ENCODE measurements around the gene AGFG1. TPM values are rescaled to one million over a fixed set of nuclear protein-coding genes. Genes with fewer than 3 reads are reported as not detected.

Gene AGFG1
- total RNA-seq, 1 donor from 2014 or later, result 125 TPM

- Mint-ChIP-seq H3K27me3 (no peaks in the 10 kb centered on the region), H3K36me3 (ENCODE audit: low read depth) (peaks cover 48% of the 10 kb centered on the region), H3K9me3 (no peaks in the 10 kb centered on the region), H3K4me3 (no peak overlapping the region), H3K4me1 (peaks cover 41% of the 10 kb centered on the region), H3K27ac (no peak overlapping the region)
- intact Hi-C loops (cut with micrococcal nuclease), result loop anchor here (2.0 kb wide), 1 partner anchor 17 kb away; no protein-coding TSS in a partner anchor
- no peak for DNase-seq
- no peak for ATAC-seq (ENCODE audit: low read depth)
- ChIA-PET POLR2A (no interaction called here), CTCF (no interaction called here)
- no peak for TF ChIP-seq CTCF (IDR thresholded peaks at IDR 0.05)
Observed at GRCh38 chr2:227500301-227500630, 28.3 kb downstream of the AGFG1 start.

GRCh38 chr2:227503433-227504406 lies 31.8 kb downstream of the AGFG1 start:
- H3K27ac Mint-ChIP-seq, result no peak overlapping the region

GRCh38 chr2:227504700-227505099 lies 32.7 kb downstream of the AGFG1 start:
- Mint-ChIP-seq H3K4me1 (peaks cover 70% of the 10 kb centered on the region), H3K36me3 (ENCODE audit: low read depth) (peaks cover 34% of the 10 kb centered on the region), H3K27me3 (no peaks in the 10 kb centered on the region), H3K9me3 (no peaks in the 10 kb centered on the region), H3K27ac (no peak overlapping the region), H3K4me3 (no peak overlapping the region)
- CTCF ChIA-PET, result no interaction called here
- no peak for DNase-seq
- POLR2A ChIA-PET, result no interaction called here
- no peak for TF ChIP-seq CTCF (IDR thresholded peaks at IDR 0.05)
- no peak for ATAC-seq (ENCODE audit: low read depth)
- intact Hi-C loops (cut with micrococcal nuclease), result no loop called here

More at GRCh38 chr2:227503433-227504406, 31.8 kb downstream of the AGFG1 start:
- peaks cover 64% of the 10 kb centered on the region for H3K4me1 Mint-ChIP-seq
- ChIA-PET CTCF (no interaction called here), POLR2A (no interaction called here)
- H3K27me3 Mint-ChIP-seq, result no peaks in the 10 kb centered on the region
- H3K4me3 Mint-ChIP-seq, result no peak overlapping the region
- H3K9me3 Mint-ChIP-seq, result no peaks in the 10 kb centered on the region
- DNase-seq, result no peak
- no peak for ATAC-seq (ENCODE audit: low read depth)
- H3K36me3 Mint-ChIP-seq (ENCODE audit: low read depth), result peaks cover 35% of the 10 kb centered on the region
- TF ChIP-seq CTCF (IDR thresholded peaks at IDR 0.05), result no peak
- intact Hi-C loops (cut with micrococcal nuclease), result no loop called here

- ChIA-PET CTCF (no interaction called here), POLR2A (interaction anchor here (0.6 kb wide), 1 partner anchor 12 kb away, joined by 4 read pairs; no protein-coding TSS in a partner anchor)
- peak overlapping the region; percentile 27 for H3K27ac Mint-ChIP-seq
- H3K36me3 Mint-ChIP-seq (ENCODE audit: low read depth), result peaks cover 22% of the 10 kb centered on the region
- peak overlapping the region; percentile 29 for H3K4me3 Mint-ChIP-seq
- H3K27me3 Mint-ChIP-seq, result no peaks in the 10 kb centered on the region
- DNase-seq (no peak), ATAC-seq (ENCODE audit: low read depth) (peak; percentile 45)
- intact Hi-C loops (cut with micrococcal nuclease), result loop anchor here (2.0 kb wide), 1 partner anchor 14 kb away; no protein-coding TSS in a partner anchor
- peaks cover 85% of the 10 kb centered on the region for H3K4me1 Mint-ChIP-seq
- no peak for TF ChIP-seq CTCF (IDR thresholded peaks at IDR 0.05)
- no peaks in the 10 kb centered on the region for H3K9me3 Mint-ChIP-seq
Observed at GRCh38 chr2:227506456-227506855, 34.5 kb downstream of the AGFG1 start.

- no peak for TF ChIP-seq CTCF (IDR thresholded peaks at IDR 0.05)
- no peaks in the 10 kb centered on the region for H3K9me3 Mint-ChIP-seq
- peaks cover 21% of the 10 kb centered on the region for H3K36me3 Mint-ChIP-seq (ENCODE audit: low read depth)
- no peak for DNase-seq
- ChIA-PET POLR2A (interaction anchor here (0.7 kb wide), 1 partner anchor 102 kb away, joined by 3 read pairs; no protein-coding TSS in a partner anchor), CTCF (no interaction called here)
- H3K27me3 Mint-ChIP-seq, result no peaks in the 10 kb centered on the region
- peaks cover 89% of the 10 kb centered on the region for H3K4me1 Mint-ChIP-seq
- H3K4me3 Mint-ChIP-seq, result no peak overlapping the region
- peak overlapping the region; percentile 9 for H3K27ac Mint-ChIP-seq
- ATAC-seq (ENCODE audit: low read depth), result no peak
- intact Hi-C loops (cut with micrococcal nuclease), result loop anchor here (2.0 kb wide), 1 partner anchor 15 kb away; no protein-coding TSS in a partner anchor
Observed at GRCh38 chr2:227507963-227508362, 36.0 kb downstream of the AGFG1 start.
